Stimulated activated naive CD4-positive, alpha-beta T cell treated with Interleukin-2 at 50 U/mL for 16 hours (primary cell): Measurements from ENCODE around the gene TTPAL.

ENCODE experiments used
- DNase-seq: peaks from one replicate; lab custom pipeline; 2025; lab: John Stamatoyannopoulos, UW

The TTPAL gene

DNA sequence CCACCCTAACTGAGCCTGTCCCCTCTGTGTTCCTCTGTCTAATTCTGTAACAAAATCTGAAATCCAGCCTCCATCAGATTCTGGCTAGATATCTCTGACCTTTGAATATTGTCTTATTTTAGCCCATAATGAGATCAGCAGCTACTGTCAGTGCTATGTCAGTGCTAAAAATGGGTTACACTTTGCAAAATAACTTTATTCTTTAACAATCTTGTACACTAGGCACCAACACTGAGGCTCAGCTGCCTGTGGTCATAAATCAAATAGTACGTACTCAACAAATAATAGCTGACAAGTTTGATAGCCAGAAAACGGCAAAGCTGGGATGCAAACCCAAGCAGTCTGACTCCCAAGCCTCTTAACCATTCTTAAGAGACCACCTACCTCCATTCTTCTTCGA lies 22.1 kb downstream of the TTPAL start:
- DNase-seq: no peak

GRCh38 chr20:44500221-44500620 lies 24.5 kb downstream of the TTPAL start:
- no peak for DNase-seq

DNA sequence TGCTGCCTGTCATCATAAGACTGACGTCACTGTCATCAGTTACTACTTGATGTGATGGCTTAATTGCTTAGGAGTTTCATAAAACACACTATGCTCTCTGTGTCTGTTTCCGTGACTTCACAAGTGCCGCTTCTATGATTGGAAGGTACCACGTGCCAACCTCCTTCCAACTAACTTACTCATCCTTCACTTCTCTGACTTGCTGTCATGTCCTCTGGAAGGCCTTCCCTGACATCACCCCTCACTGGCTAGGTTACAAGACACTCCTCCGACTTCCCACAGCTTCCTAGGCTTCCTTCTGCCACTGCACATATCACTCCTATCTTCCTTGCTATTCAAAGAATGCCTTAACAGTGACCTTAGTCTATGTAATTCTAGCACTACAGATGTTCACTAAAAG lies 25.8 kb downstream of the TTPAL start:
- DNase-seq: no peak

- no peak for DNase-seq
These were observed 27.3 kb downstream of the TTPAL start for GRCh38 chr20:44502968-44503367.

DNA sequence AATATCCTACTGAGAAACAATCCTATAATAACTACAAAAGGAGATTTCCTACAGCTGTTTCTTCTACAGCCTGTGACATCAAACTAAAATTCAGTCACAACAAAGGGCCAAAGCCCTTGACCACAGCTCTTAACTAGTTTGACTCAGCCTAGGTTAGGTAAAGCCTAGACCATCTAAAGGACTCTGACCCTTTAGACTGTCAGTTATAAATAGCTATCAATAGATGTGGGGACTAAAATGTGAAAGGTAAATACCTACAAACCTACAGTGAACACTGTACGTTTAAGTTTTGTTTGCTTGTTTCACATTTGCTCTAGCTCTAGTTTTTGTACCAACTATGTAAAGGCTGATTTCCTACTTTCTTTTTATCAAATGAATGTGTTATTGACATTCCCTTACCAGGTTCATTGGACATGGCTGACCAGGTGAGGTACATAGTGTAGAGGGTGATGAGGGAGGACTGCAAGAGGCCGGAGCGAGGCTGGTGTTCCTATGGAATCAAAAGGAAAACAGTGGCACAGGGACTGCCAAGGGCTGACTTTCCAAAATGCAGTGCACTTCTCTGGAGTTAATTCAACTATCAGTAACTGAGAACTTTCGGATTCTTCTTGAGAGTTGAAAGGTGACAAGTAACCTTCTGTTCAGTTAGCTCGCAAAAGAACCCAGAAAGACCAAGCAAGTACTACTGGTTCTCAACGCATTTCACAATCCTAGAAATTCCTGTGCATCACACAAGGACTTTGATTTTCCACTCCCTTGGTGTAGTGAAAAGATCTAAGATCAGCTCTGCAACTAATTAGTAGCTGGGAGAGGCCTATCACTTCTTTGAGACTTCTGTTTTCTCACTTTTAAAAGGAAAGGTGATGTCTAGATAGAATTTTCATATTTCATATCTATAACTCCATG lies 29.0 kb downstream of the TTPAL start:
- DNase-seq: no peak

GRCh38 chr20:44509762-44510161 lies 34.1 kb downstream of the TTPAL start:
- no peak for DNase-seq

DNA sequence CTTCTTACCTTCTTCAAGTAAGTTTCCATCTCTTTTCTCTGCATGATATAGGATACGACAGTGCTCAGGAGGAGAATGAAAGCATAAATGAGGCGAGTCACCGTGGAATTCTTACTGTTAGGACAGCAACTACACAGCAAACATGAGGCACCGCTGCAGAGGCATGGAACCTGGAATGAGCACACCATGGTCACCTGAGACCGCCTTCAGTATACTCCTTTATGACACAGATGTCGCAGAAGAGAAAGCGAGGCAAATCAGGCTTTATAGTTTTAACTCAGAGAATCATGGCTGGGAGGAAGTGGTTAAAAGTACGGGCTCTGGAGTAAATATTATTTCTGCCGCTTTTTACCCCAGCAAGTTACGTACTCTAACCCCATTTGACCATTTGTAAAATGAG lies 38.2 kb downstream of the TTPAL start:
- no peak for DNase-seq

- no peak for DNase-seq
These were observed 40.8 kb downstream of the TTPAL start for GRCh38 chr20:44516491-44516890.

DNA sequence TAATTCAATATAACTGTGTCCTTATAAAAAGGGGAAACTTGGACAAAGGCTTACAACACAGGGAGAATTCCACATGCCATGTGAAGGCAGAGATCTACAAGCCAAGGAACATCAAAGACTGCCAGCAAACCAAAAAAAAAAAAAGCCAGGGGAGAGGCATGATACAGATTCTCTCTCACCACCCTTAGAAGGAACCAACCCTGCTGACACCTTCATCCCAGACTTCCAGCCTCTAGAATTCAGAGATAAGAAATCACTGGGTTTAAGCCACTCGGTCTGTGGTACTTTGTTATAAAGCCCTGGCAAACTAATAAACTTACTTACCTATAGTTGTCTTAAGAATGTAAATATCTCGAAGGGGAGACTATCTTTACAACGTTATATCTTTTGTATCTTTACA lies 41.8 kb downstream of the TTPAL start:
- DNase-seq: no peak

DNA sequence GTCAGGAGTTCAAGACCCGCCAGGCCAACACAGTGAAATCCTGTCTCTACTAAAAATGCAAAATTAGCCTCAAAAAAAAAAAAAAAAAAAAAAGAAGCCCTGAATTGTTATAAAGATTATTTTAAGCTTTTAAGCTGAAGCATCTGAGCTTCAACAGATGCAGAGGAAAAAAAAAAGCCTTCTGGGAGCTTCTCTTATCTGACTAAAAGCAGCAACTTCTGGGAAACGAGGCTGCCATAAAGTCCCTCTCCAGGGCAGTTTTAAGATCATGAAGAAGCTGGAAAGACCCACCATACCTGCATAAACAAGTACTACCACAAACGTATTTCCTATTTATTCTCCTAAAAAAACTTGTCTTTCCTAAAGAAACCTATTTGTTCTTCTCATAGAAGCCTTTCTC lies 42.6 kb downstream of the TTPAL start:
- no peak for DNase-seq

DNA sequence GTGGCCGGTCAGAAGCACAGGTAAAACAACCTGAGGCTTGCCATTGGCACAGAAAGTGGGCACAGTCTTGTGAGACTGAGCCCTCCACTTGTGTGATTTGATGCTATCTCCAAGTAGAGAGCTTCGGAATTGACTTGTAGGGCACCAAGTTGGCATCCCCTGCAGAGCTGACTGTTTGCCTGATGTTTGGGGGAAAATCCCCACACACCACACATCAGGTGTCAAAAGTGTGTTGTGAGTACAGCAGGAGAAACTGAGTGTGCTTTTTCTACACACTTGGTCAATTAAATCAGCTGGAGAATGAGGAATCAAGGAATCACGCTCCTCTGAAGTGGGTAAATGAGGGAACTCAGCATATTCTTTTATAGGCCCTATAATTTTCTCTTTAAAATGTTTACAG lies 45.2 kb downstream of the TTPAL start:
- DNase-seq: no peak

DNA sequence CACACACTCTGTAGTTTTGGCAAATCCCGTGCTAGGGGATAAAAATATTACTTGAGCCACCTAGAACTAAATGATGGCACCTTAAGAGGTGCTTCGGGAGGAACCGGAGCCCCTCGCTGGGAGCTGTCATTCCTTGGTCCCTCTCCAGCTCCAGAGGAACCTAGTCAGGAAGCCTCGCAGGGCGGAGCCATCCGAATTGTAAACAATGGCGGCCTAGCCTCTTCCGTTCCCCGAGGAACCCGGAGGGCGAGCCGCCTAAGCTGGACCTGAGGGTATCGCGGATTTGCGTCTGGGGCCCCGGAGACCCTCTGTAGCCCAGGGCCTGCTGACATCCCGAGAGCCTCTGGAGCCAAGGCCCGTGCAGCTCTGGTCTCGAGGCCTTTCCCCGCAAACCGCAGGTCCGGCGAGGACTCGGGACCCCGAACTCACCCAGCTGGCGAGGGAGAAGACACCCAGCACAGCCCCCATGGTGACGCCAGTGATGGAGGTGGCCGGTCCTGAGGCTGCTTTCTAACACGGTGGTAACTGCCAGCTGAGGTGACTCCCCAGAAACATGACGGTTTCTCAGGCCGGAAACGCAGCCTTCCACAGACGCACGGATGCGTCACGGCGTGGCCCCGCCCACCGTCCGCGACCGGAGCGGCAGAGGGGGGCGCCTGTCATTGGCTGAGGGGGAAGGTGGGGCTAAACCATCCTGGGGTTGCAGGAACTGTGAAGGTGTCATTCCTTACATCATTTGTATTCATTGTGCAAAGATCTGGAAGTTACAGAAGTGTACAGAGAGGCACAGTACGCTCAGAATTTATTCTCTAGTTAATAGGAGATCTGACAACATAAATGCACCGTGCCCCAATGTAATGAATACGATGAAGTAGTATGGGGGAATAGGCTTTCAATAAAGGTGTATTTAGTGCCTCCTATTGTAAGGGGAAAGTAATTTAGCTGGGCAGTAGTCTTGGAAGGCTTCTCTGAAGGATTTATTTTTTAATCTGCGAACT lies 46.1 kb downstream of the TTPAL start, which contains the start of gene SERINC3:
Gene SERINC3, minus strand, starts transcription at position 587 of the 998 bp plus-strand sequence. Its CDS starts 119 bp downstream, at position 468.
- DNase-seq: peak; percentile 94

DNA sequence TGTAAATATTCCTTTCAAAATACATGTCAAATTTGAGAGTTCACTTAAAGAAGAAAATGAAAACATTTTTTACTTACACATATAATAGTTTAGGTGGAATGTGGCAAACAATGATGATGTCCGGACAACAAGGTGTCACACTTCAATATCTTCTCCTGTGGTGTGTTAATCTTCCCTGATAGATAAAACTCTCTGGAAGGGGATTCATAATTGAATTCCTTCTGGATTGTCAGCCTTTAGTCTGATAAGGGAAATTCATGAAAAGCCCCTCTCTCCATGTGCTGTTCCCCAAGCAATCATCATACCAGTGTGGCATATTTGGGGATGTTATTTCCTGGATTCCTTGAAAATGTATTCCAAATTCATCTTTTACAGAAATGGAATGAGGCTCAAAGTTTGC lies 47.2 kb downstream of the TTPAL start:
- DNase-seq: no peak

GRCh38 chr20:44523746-44524145 lies 48.1 kb downstream of the TTPAL start:
- no peak for DNase-seq

DNA sequence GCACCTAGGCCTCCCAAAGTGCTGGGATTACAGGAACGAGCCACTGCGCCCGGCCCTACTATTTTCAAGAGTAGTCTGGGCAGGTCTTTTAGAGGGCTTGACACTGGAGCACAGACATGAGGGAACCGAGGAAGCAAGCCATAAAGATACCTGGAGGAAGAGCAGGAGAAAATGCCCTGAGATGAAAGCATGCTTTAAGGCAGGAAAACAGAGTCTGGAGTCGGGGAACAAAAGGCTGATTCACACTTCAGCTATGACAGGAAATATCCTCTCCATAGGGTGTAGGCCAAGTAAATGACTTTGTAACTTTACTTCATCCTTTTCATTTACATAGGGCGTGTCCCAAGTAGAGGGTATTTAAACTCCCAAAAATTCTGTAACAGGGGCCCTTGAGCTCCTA lies 50.5 kb downstream of the TTPAL start:
- no peak for DNase-seq

GRCh38 chr20:44527716-44528199 lies 52.1 kb downstream of the TTPAL start:
- DNase-seq: no peak

GRCh38 chr20:44528309-44528708 lies 52.6 kb downstream of the TTPAL start:
- no peak for DNase-seq

GRCh38 chr20:44532259-44532980 lies 56.7 kb downstream of the TTPAL start:
- DNase-seq: no peak

GRCh38 chr20:44532981-44533331 lies 57.3 kb downstream of the TTPAL start:
- DNase-seq: no peak

GRCh38 chr20:44533928-44534327 lies 58.3 kb downstream of the TTPAL start:
- DNase-seq: no peak

GRCh38 chr20:44536175-44536574 lies 60.5 kb downstream of the TTPAL start:
- no peak for DNase-seq

DNA sequence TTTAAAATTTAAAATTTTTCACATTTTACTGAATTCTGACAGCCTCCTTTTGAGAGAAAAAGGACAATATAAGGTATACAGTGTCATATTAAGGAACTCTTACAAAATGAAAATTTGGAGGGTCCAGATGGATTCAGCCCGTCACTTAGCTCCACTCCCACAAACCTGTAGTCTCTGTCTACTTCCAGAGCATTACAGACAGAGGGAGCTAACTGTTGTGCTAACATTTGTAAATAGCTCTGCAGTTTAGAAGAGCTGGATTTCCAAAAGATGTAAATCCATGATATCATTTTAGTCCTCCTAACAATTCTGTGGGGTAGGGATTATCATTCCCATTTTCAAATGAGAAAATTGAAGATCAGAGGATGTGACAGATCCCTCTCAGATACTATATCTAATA lies 62.3 kb downstream of the TTPAL start:
- no peak for DNase-seq
